GM19452 (cell line): Measurements from ENCODE around the gene ITPKB.
"Not testable (repeated sequence)": the region's sequence is repeated elsewhere in the genome, so short reads cannot be mapped to it uniquely, and the experiment has no call there.

Experiments used
- ATAC-seq: cut with Tn5 transposase; IDR thresholded peaks from one replicate; pipeline ENCODE4 v1.9.1; 2021; ENCODE audit not compliant: unreplicated experiment

Gene ITPKB

DNA sequence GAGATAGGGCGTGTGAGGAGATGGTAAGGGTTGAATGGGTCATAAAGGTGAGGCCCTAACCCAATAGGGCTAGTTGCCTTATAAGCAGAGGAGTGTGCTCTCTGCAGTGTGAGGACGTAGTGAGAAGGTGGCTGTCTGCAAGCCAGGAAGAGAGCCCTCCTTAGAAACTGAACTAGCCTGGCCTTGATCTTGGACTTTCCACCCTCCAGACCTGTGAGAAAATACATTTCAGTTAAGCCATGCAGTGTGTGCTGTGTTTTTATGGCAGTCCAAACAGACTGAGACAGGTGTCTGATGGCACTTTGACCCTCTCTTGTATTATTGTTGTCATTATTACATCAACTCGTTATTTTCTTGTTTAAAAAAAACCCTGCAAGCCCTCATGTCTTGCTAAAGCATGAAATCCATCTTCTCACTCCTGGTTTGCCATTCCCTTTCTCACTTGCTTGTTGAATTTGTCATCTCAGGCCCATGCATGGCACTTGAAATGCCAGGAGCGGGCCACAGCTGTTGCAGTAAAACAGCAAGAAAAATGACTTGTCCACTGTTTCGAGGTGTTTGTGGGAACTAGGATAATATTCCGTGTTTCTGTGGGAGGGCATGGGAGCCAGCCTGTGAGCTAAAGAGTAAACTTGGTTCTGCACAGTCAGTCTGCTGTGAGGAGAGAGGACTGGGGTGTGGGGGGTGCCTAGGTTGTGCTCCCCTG, 111.9 kb downstream of the ITPKB start:
- no peak for ATAC-seq

DNA sequence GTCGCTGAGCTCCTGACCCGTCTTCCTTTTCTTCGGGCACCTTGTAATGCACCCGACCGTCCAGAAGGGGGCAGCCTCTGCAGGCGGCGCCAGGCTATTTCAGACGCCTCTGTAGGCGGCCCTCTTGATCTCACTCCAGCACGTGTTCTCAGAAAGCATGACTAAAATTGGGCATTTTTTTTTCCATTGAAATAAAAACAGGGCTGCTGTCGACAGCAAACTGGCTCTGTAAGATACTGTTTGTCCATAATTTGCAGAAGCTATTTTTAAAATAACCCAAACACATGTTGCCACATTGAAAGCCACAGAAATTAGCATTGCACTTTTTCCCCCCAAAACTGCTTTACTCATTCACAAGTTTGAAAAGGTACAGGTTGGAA, 112.5 kb downstream of the ITPKB start:
- ATAC-seq: peak; percentile 81

- peak; percentile 30 for ATAC-seq
Observed at GRCh38 chr1:226625832-226626576, 113.1 kb downstream of the ITPKB start.

GRCh38 chr1:226625326-226625725, 113.8 kb downstream of the ITPKB start:
- ATAC-seq: no peak

DNA sequence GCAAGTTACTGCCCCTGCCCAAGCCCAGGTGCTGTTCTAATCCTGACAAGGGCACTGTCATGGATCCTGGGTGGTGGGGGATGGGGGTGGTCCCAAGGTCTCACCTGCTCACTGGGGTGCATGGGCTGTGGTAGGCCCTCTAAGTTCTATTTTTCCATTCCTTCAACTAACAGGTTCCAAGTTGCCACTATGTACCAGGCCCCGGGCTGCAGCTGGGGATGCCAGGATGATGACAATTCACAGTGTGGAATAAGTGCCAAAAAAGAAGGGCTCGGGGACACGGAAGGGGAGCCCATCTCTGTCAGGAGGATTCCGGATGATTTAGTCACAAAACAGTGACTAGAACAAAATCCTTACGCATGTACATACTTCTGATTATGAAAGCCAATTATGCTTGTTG, 114.6 kb downstream of the ITPKB start:
- no peak for ATAC-seq

- no peak for ATAC-seq
Observed at GRCh38 chr1:226622012-226622411, 117.1 kb downstream of the ITPKB start.

DNA sequence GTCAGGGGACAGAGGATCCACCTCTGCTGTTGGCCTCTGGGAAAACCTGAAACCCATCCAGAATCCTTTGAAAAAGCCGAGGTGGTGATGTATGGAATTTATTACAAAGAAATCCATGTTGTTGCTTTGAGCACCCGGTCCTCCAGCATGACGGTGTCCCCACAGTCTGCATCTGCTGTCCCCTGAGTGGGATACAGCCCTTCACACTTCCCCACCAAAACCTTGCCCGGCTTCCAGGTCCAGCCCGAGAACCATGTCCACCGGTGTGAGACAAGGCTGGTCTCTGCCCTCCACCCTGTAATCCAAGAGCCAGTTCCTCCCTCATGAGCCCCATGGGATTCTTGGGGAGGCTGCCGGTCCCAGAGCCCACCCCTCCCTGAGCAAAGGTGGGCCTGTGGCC, 120.1 kb downstream of the ITPKB start:
- ATAC-seq: no peak

DNA sequence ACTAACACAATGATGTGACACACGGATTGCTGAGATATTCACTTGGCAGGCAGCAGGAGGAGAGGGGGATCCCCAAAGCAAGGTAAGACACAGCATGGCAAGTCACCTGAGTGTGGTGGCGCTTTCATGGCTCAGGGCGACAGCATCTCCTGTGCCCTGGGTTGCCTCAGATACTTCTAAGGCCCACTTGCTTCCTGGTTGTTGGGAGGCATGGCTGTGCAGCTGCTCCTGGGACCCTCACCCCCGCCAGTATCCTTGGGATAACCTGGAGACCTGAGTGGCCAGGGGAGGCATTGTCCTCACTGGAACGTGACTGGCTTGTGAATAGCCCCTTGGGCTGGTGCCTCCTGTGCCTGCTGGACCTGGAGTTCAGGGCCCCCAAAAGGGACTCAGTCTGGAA, 120.7 kb downstream of the ITPKB start:
- no peak for ATAC-seq

GRCh38 chr1:226617719-226618118, 121.4 kb downstream of the ITPKB start:
- ATAC-seq: not testable (repeated sequence)

DNA sequence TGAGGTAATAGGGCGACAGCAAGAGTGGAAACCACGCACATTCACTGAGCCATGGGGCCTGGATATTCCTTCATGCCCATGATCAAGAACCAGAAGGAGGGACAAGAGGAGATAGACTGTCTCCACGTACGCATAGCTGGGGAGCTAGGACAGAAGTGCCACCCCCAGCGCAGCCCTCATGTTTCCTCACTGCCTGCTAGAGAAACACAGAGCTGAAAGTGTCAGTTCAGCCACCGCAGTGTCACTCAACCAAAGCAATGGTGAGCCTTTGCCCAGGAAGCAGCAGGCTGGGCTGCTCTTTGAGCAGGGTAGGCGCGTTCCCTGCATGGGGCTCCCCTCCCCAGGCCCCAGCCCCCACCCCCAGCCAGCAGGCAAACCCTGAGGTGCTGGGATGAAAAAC, 122.0 kb downstream of the ITPKB start:
- no peak for ATAC-seq

DNA sequence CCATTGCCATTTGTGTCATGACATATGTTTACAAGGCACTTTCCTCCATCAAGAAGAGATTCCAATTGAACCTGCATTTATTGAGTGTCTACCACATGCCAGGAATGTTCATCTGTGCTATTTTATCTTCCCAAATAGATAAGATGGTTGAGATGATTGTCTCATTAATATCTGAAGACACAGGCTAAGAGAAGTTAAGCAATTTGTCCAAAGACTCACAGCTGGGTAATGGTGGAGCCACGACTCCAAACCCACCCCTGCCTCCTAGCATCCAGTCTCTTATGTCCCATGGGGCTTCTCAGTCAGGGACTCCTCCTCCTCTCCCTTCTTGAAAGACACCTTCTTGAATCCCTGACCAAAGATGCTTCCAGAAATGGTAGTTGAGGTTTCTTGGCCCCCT, 122.4 kb downstream of the ITPKB start:
- no peak for ATAC-seq

GRCh38 chr1:226615876-226616275, 123.2 kb downstream of the ITPKB start:
- no peak for ATAC-seq

GRCh38 chr1:226611980-226612379, 127.1 kb downstream of the ITPKB start:
- not testable (repeated sequence) for ATAC-seq

DNA sequence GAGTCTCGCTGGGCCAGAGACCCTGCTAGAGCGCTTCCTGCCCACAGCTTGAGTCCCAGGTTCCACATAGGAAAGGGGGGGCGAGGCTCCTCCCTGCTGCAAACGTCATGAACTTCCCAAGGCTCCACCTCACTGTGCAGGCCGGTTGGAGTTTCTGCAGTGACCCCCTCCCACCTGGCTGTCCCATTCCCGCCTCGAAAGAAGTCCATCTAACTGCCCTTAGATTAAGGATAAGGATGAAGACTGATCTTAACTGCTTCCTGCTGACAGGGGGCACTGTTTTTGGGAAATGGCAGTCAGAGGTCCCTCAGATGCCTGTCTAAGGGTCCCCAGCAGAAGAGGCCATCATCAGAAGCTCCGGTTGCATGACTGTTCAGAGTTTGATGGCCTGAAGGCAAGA, 127.8 kb downstream of the ITPKB start:
- no peak for ATAC-seq

- ATAC-seq: no peak
Observed at GRCh38 chr1:226610671-226611070, 128.4 kb downstream of the ITPKB start.

DNA sequence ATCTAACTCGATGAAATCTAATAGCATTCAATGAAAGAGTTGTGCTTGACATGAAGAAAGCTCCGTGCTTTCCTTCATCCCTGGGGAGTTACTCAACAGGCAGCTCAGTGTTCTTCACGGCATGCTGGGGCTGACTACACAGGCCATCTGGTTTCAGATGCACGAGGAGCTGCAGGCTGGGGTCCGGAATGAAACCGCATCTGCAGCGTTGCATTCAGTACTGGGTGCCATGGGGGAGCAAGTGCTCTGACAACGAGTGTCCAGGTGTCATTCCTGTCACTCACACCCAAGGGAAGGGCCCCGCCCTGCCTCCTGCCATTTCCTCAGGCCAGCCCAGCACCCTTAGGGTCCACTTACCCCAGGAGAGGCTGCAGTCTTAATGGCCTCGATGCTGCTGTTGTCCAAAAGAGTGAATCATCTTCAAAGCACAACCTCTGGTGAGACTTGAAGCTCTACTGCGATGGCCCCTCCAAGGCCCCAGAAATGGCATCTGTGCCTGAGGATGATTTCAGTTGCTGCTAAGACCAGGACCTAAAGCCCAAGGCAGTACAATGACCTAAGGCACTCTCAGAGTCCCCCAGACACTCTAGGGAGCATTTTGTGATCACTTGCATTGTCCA, 129.1 kb downstream of the ITPKB start:
- no peak for ATAC-seq

DNA sequence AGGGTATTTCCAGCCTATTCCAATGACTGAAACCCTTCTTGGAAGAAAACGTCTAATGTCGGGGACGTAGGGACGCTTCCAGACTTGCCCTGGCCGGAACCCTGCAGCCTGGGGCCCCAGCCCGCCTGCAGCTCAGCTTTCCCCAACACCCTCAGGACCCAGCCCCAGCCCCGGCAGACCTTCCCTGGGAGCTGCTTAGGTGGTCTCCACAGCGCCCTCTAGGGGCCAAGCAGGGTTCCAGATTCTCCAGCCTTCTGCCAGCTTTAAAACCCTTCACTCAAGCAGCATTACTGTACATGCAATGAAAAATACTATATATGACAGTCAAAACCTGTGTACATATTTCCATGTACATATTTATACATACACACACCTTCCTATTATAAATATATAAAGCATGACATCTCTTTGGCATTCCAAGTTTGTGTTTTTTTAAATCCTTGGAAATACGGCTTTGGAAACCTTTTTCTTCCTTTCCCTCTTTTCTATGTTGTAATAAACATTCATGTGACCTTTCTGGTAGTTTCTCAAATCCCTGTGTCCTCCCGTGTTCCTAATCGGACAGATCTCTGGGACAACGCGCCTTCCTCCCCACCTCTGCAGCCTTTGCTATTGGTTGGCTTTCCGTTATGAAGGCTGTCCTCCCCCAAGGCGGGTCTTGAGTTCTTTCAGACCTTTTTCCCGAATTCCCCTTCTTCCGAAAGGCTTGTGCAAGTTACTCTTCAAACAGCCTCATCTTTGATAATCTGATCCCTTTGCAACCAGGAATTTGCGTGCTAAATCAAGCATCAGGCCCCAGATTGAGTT, 130.2 kb downstream of the ITPKB start:
- no peak for ATAC-seq

- no peak for ATAC-seq
Observed at GRCh38 chr1:226607821-226608220, 131.3 kb downstream of the ITPKB start.

DNA sequence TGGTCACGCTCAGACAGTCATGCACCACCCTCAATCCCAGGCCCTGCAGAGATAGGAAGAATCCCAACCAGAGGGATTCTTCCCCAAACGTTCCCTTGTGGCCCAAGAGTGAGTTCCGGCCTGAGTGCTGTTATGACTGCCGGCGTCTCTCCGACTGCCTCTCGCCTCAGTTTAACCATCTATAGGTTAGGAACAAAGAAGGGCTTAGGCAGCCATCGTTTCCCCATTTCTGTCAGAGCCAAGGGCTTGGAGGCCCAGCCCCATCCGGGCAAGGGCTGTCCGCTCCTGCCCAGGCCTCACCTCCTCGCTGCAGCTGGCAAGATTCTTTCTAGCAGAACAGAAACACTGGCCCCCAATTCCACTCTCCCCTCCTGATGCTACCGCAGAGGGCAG, 131.8 kb downstream of the ITPKB start:
- ATAC-seq: no peak

- ATAC-seq: no peak
Observed at GRCh38 chr1:226606311-226607267, 132.5 kb downstream of the ITPKB start.
